Lower leg skin (tissue), 4 donors: ENCODE measurements around the gene LMCD1. TPM values are rescaled to one million over a fixed set of nuclear protein-coding genes. Genes with fewer than 3 reads are reported as not detected.

Experiments
- DNase-seq, 2 donors: peaks; one replicate each; pipeline ENCODE4 v3.0.0-alpha.2; 2019; ENCODE audit warnings: low spot score in 2 of 2
- H3K4me3 ChIP-seq: fragments of 200-600 bp; sonication (generic); 2 replicates; pipeline ENCODE4 v1.5.1; 2017; ENCODE audit warnings: mild to moderate bottlenecking, low read depth; ENCODE audit not compliant: poor library complexity, severe bottlenecking
- POLR2A ChIP-seq, 2 donors: fragments of 450-650 bp; IDR thresholded peaks; one replicate each; pipeline ENCODE4 v1.6.1; 2016 to 2017; ENCODE audit warnings: antibody characterized with exemption in 2 of 2, mild to moderate bottlenecking in 1 of 2, moderate library complexity in 1 of 2
- WGBS, 2 donors: methylation state at CpG; one replicate each; pipeline ENCODE4 v1.1.5; 2018; 5-methylcytosine and 5-hydroxymethylcytosine counted together
- intact Hi-C: fragments of 100-400 bp; cut with DNase I; formaldehyde crosslinking; loops from one replicate; pipeline ENCODE4 v1.15.0; 2023; ENCODE audit warnings: low total_unique reads
- total RNA-seq, 4 donors: library from RNA; depleted of rRNA; stranded (reverse); fragments of >200 nt; gene quantifications; one replicate each; pipeline ENCODE4 v1.1.0, GENCODE V29; 2016
- TF ChIP-seq, protein P1 (sequence below), 3 donors: fragments of 450-650 bp; IDR thresholded peaks; one replicate each; pipeline ENCODE4 v1.5.1; 2016; ENCODE audit warnings: antibody characterized with exemption in 3 of 3, mild to moderate bottlenecking in 3 of 3, moderate library complexity in 2 of 3

The LMCD1 gene
- total RNA-seq, 4 donors from 2014 or later, result 40.4 to 81.5 (median 54.1) TPM

DNA sequence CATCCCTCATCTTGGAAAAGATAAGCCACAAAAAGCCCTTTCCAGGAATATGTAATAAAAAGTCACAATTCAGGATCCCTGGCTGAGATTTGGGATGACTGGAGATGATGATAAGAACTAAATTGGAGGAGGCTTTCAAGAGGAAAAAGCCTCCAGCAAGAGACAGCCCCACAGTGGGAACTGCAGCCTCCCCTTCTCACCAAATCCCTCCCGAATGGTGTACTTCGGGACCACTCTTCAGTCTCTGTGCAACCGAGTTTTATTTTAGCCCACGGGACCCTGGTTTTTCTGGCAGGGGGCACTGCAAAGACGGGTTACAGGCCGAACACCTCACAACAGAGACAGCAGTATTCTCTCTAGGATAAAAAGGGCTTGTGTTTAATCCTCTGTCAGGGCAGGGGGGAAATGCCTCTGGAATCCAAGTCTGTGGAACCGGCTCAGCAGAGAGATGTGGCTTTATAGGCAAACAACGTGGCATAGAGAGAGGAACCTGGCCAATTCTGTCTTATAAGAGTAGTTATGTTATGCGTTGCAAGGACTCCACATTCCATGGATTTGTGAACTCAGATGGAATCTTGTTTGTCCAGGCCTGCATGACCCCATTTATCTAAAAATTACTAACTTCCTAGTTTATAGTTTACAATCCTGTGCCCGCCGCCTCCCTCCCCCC lies 1.2 kb upstream of the LMCD1 start:
- WGBS, 2 donors, result 25 to 29% methylated on average over 11 of the region's 11 CpGs
- DNase-seq, result no peak
- intact Hi-C loops, result no loop called here
- H3K4me3 ChIP-seq, result no peak overlapping the region
- no peak for TF ChIP-seq POLR2A (IDR thresholded peaks at IDR 0.05)
- TF ChIP-seq, protein P1, sequence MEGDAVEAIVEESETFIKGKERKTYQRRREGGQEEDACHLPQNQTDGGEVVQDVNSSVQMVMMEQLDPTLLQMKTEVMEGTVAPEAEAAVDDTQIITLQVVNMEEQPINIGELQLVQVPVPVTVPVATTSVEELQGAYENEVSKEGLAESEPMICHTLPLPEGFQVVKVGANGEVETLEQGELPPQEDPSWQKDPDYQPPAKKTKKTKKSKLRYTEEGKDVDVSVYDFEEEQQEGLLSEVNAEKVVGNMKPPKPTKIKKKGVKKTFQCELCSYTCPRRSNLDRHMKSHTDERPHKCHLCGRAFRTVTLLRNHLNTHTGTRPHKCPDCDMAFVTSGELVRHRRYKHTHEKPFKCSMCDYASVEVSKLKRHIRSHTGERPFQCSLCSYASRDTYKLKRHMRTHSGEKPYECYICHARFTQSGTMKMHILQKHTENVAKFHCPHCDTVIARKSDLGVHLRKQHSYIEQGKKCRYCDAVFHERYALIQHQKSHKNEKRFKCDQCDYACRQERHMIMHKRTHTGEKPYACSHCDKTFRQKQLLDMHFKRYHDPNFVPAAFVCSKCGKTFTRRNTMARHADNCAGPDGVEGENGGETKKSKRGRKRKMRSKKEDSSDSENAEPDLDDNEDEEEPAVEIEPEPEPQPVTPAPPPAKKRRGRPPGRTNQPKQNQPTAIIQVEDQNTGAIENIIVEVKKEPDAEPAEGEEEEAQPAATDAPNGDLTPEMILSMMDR (IDR thresholded peaks at IDR 0.05), result no peak

DNA sequence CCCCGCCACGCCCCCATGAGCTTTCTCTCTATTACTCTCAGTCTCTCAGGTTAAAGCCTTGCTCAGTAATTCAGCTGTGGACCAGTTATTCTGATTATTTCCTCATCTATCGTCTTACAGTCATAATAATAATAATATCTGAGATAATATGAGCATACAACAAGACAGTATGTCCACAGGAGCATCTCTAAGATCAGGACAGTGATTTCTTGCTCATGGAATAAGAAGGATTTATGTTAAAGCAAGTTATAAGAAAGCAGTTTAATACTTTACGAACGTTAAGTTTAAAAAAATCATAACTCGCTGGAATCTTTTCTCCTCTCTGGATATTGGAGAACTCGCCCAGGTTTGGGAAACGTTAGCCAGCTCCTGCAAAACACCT lies 643 bp upstream of the LMCD1 start:
- intact Hi-C loops, result no loop called here
- WGBS, 2 donors, result 2 to 5% methylated on average over 8 of the region's 8 CpGs
- TF ChIP-seq, protein P1 (IDR thresholded peaks at IDR 0.05), result no peak
- TF ChIP-seq POLR2A (IDR thresholded peaks at IDR 0.05), result no peak
- no peak overlapping the region for H3K4me3 ChIP-seq
- no peak for DNase-seq

DNA sequence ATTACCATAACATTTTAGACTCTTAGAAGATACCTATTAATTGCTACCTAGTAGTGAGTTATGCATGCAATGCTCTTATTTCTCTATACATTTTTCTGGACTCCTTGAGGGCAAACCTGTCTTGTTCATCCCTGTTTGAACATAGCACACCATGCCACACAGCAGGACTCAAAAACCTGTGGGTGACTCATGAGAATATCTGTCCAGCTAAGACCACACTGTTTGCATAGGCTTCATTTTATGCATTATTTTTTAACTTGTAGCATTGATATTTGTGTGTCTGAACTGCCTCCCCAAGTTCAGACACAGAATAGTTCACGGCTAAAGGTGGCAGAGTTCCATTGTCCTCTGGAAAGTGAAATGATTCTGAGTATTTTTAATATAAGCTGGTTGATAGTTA lies 1.8 kb downstream of the LMCD1 start:
- intact Hi-C loops, result no loop called here
- DNase-seq, result no peak
- TF ChIP-seq, protein P1 (IDR thresholded peaks at IDR 0.05), result no peak
- no peak for TF ChIP-seq POLR2A (IDR thresholded peaks at IDR 0.05)
- 53 to 61% methylated on average over 1 of the region's 1 CpG for WGBS, 2 donors
- H3K4me3 ChIP-seq, result no peak overlapping the region

DNA sequence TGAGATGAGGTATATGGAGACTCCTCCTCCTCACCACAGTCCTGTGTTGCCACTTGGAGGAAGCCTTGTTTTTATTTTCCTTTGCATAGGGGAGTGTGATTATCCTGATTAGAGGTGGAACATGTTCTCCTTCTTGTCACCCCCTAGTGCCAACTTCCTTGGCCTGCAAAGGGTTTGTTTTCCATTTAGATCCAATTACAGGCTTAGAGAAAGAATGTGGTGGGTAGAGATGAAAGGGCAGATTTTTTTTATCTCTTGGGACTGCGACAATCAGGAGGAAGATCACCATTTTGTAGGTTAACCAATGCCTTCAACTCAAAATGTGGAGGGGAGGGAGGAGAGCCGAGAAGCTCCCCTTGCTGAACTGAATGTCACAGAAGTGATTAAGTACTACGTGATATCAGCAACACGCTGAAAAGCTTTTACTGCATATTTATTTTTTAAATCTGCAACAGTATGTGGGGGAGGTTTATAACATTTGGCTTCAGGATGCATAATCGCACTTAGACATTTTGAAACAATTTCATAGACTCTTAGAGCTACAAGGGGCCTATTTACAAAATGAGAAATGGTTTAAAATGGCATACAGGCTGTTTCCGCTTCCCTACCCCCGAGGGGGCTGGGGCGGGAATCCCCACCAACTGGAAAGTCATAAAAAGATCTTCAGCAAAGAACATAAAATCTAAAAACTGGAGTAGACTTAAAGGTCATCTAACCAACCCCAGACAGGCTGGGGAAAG lies 2.4 kb downstream of the LMCD1 start:
- no peak for TF ChIP-seq POLR2A (IDR thresholded peaks at IDR 0.05)
- TF ChIP-seq, protein P1 (IDR thresholded peaks at IDR 0.05), result no peak
- H3K4me3 ChIP-seq, result no peak overlapping the region
- intact Hi-C loops, result no loop called here
- no peak for DNase-seq
- 34 to 44% methylated on average over 8 of the region's 8 CpGs for WGBS, 2 donors

DNA sequence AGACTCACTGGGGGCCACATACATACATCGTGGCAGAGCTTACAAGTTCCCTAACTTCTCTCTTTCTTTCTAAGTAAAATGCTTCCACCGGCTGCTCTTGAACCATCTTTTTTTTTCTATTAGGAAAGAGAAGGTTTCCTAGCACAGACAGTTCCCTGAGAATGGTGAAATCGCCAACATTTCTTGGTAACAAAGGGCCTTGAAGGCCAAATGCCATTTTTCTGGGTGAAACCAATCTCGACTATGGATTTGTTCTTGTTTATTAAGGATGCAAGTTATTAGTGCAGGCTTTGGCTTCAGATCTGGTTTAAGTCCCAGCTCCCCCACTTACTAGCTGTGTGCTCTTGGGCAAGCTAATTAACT lies 3.0 kb downstream of the LMCD1 start:
- 60 to 62% methylated on average over 4 of the region's 4 CpGs for WGBS, 2 donors
- no peak overlapping the region for H3K4me3 ChIP-seq
- intact Hi-C loops, result no loop called here

More for the DNA sequence above, 3.0 kb downstream of the LMCD1 start:
- TF ChIP-seq, protein P1 (IDR thresholded peaks at IDR 0.05), result no peak
- TF ChIP-seq POLR2A (IDR thresholded peaks at IDR 0.05), result no peak
- DNase-seq, result no peak
